ENCODE data around the gene RPS6KA3. TPM values are rescaled to one million over a fixed set of nuclear protein-coding genes. Genes with fewer than 3 reads are reported as not detected.

The RPS6KA3 gene
- total RNA-seq, 1 donor from 2014 or later, result 49.5 TPM

DNA sequence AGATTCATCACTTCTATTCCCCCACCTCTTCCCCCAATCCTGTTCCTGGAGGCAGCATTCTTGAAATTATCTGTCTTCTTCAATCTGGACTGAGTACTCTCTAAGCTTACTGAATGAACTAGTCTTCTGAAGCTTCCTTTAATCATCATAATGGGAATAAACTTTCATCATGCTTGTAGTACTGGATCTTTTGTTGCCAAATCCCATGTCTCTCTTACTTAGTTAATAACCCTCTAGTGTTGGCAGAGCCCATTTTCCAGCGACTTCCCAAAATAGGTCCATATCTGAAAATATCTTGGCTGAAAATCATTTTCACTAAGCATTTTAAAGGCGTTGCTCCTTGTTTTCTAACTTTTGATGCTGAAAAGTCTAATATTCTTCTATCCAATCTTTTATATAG is 39.6 kb downstream of the RPS6KA3 start:
- H3K27me3 ChIP-seq (ENCODE audit: control insufficient read depth, insufficient read depth, low read length), result no peaks in the 10 kb centered on the region
- TF ChIP-seq, protein P1, sequence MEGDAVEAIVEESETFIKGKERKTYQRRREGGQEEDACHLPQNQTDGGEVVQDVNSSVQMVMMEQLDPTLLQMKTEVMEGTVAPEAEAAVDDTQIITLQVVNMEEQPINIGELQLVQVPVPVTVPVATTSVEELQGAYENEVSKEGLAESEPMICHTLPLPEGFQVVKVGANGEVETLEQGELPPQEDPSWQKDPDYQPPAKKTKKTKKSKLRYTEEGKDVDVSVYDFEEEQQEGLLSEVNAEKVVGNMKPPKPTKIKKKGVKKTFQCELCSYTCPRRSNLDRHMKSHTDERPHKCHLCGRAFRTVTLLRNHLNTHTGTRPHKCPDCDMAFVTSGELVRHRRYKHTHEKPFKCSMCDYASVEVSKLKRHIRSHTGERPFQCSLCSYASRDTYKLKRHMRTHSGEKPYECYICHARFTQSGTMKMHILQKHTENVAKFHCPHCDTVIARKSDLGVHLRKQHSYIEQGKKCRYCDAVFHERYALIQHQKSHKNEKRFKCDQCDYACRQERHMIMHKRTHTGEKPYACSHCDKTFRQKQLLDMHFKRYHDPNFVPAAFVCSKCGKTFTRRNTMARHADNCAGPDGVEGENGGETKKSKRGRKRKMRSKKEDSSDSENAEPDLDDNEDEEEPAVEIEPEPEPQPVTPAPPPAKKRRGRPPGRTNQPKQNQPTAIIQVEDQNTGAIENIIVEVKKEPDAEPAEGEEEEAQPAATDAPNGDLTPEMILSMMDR (IDR thresholded peaks at IDR 0.05; ENCODE audit: insufficient read depth, low read length, severe bottlenecking), result no peak
- FAIRE-seq (no peak), DNase-seq (ENCODE audit: low read depth) (no peak)
- H3K4me3 ChIP-seq (ENCODE audit: low read depth, low read length), result no peak overlapping the region
- H3K36me3 ChIP-seq (ENCODE audit: control insufficient read depth, insufficient read depth, low read length), result no peaks in the 10 kb centered on the region

DNA sequence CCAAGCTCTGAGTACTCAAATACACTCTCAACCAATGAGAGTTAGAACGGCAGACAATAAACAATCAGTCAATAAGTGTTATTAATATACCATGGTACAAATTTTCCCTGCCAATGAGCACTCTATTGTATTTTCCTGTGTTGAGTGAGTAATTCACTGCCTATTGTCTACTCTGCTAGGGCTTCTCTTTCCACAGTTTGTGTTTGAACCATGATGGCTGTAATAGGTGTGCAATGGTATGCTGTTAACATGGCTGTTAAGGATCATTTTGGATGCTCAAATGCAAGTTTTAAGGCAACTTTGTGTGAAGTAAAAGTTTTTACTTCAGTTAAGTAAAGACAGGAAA is 41.2 kb downstream of the RPS6KA3 start:
- DNase-seq (ENCODE audit: low read depth) (no peak), FAIRE-seq (no peak)
- Histone ChIP-seq H3K4me3 (ENCODE audit: low read depth, low read length) (no peak overlapping the region), H3K36me3 (ENCODE audit: control insufficient read depth, insufficient read depth, low read length) (no peaks in the 10 kb centered on the region), H3K27me3 (ENCODE audit: control insufficient read depth, insufficient read depth, low read length) (no peaks in the 10 kb centered on the region)
- TF ChIP-seq, protein P1 (IDR thresholded peaks at IDR 0.05; ENCODE audit: insufficient read depth, low read length, severe bottlenecking), result no peak

DNA sequence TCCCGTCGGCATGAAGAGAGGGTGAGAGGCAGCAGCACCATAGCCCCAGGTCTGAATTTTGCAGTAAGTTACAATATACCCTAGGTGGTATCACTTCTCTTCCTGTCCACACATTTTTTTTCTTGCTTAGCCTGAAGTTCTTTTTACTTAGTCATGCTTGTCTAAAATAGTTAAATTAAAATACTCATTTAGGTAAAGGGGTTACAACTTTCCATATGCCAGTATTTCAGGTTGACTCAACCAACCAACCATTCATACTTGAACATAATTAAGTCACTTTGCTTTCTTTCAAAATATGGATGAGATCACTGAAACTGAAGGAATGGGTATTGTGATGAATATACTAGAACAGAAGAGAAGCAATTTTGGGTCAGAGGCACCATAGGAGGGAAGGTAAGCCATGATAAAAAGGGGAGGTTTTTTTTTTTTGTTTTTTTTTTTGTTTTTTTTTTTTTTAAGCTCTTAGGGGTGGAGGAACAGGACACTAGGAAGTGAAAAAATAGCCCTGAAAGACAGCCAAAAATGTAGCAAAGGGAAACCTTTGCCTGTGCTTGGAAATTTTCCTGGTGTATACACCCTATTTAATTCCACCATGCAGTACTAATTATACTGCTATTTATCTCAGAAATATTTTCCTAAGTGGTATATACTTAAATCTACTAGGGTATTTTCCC is 41.8 kb downstream of the RPS6KA3 start:
- H3K4me3 ChIP-seq (ENCODE audit: low read depth, low read length), result no peak overlapping the region
- H3K27me3 ChIP-seq (ENCODE audit: control insufficient read depth, insufficient read depth, low read length), result no peaks in the 10 kb centered on the region
- DNase-seq (ENCODE audit: low read depth), result peak; percentile 32
- TF ChIP-seq, protein P1 (IDR thresholded peaks at IDR 0.05; ENCODE audit: insufficient read depth, low read length, severe bottlenecking), result no peak
- no peaks in the 10 kb centered on the region for H3K36me3 ChIP-seq (ENCODE audit: control insufficient read depth, insufficient read depth, low read length)
- no peak for FAIRE-seq

DNA sequence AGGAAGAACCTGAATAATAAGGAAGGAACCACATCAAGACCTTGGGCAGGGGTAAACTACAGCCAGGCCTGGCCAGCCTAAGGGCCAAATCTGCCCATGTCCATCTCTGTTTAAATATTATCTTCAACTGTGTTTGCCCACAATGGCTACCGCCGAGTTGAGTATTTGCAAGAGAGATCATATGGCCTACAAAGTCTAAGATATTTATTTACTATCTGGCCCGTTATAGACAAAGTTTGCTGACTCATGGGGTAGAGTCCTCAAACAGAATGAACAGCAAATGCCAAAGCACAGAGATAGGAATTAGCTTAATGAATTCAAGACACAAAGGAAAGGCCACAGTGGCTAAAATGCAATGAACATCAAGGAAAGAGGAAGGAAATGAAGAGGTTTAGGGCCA is 44.8 kb downstream of the RPS6KA3 start:
- Histone ChIP-seq H3K4me3 (ENCODE audit: low read depth, low read length) (no peak overlapping the region), H3K36me3 (ENCODE audit: control insufficient read depth, insufficient read depth, low read length) (no peaks in the 10 kb centered on the region), H3K27me3 (ENCODE audit: control insufficient read depth, insufficient read depth, low read length) (no peaks in the 10 kb centered on the region)
- no peak for DNase-seq (ENCODE audit: low read depth)
- no peak for FAIRE-seq
- TF ChIP-seq, protein P1 (IDR thresholded peaks at IDR 0.05; ENCODE audit: insufficient read depth, low read length, severe bottlenecking), result no peak

DNA sequence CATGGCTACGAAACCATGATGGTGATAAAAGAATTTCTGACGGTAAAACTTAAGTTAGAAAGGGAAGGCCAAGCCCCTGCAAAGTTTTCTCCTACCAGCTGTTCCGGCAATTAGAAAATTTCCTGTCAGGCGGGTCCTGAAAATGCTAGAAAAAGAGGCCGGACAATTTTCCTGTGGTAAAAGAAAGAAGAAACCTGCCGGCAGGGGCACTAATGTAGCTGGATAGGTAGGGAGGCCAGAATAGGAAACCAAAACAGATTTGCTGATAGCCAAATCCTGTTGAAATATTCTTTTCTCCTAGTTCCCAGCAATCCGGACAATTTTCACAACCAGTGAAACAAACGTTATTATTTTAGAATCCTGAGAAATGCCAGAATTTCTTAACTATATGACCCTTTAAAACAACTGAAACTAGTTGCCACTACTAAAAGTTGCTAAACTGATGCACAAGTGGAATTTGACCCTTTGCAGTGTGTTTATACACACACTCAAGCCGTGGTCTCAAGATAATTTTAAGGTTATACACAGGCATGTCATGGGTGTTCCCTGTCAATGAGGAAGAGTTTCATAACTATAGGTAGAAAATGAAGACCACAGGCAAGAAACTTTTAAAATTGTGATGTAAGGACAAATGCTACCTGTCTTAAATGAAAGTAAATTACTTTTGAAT is 47.7 kb downstream of the RPS6KA3 start:
- Histone ChIP-seq H3K36me3 (ENCODE audit: control insufficient read depth, insufficient read depth, low read length) (no peaks in the 10 kb centered on the region), H3K27me3 (ENCODE audit: control insufficient read depth, insufficient read depth, low read length) (no peaks in the 10 kb centered on the region), H3K4me3 (ENCODE audit: low read depth, low read length) (no peak overlapping the region)
- FAIRE-seq (no peak), DNase-seq (ENCODE audit: low read depth) (no peak)
- TF ChIP-seq, protein P1 (IDR thresholded peaks at IDR 0.05; ENCODE audit: insufficient read depth, low read length, severe bottlenecking), result peak; percentile 12
